ENCODE data around the gene ADAR.

GRCh38 chr1:154622503-154623039 lies 14.6 kb upstream of the ADAR start:
- TF ChIP-seq RAD21 (IDR thresholded peaks at IDR 0.05 in 1 of 2, conservative IDR thresholded peaks at IDR 0.05 in 1 of 2; ENCODE audit: low read depth in 2 of 2, low read length in 2 of 2) (no peak), CHD1 (IDR thresholded peaks at IDR 0.05; ENCODE audit: low read depth, low read length) (no peak), SP1 (IDR thresholded peaks at IDR 0.05; ENCODE audit: low read depth, low read length) (no peak)
